ENCODE measurements around the gene RIPOR2.
"Not testable (repeated sequence)": the region's sequence is repeated elsewhere in the genome, so short reads cannot be mapped to it uniquely, and the experiment has no call there.

DNA sequence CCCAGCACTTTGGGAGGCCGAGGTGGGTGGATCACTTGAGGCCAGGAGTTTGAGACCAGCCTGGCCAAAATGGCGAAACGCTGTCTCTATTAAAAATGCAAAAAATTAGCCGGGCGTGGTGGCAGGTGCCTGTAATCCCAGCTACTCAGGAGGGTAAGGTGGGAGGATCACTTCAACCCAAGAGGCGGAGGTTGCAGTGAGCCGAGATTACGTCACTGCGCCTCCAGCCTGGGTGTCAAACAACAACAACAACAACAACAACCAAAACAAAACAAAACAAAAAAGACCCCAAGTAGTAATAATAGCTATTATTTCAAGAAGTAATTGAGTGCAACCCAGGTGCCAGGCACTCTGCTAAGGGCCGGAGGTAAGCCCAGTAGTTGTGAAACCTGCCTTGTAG, 21.7 kb downstream of the RIPOR2 start:
- TF ChIP-seq POLR2A (IDR thresholded peaks at IDR 0.05; ENCODE audit: extremely low read depth, insufficient read length): not testable (repeated sequence)
- TF ChIP-seq, protein P1, sequence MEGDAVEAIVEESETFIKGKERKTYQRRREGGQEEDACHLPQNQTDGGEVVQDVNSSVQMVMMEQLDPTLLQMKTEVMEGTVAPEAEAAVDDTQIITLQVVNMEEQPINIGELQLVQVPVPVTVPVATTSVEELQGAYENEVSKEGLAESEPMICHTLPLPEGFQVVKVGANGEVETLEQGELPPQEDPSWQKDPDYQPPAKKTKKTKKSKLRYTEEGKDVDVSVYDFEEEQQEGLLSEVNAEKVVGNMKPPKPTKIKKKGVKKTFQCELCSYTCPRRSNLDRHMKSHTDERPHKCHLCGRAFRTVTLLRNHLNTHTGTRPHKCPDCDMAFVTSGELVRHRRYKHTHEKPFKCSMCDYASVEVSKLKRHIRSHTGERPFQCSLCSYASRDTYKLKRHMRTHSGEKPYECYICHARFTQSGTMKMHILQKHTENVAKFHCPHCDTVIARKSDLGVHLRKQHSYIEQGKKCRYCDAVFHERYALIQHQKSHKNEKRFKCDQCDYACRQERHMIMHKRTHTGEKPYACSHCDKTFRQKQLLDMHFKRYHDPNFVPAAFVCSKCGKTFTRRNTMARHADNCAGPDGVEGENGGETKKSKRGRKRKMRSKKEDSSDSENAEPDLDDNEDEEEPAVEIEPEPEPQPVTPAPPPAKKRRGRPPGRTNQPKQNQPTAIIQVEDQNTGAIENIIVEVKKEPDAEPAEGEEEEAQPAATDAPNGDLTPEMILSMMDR (IDR thresholded peaks at IDR 0.05; ENCODE audit: low read depth, low read length): not testable (repeated sequence)
